ENCODE measurements around the gene PCDH15.

- TF ChIP-seq CTCF (IDR thresholded peaks at IDR 0.05), result no peak
- no peak for TF ChIP-seq POLR2A (IDR thresholded peaks at IDR 0.05)
Measured at GRCh38 chr10:54749623-54750022, 51.4 kb downstream of the PCDH15 start.

Measured in esophagus squamous epithelium (tissue), 4 donors.